K562 (cell line): ENCODE data around the gene GADD45B. TPM values are rescaled to one million over a fixed set of nuclear protein-coding genes. Genes with fewer than 3 reads are reported as not detected.
A peak's percentile ranks its signal among the peaks of the same experiment; 100 is the strongest.

ENCODE experiments used
- CHD1 ChIP-seq: fragments of 200-600 bp; sonication (generic); IDR thresholded peaks from one replicate; pipeline ENCODE4 v1.6.1; 2012; ENCODE audit warnings: mild to moderate bottlenecking, moderate library complexity, low read length, inconsistent platforms
- CHD2 ChIP-seq: IDR thresholded peaks from 2 replicates; pipeline ENCODE4 v1.6.1; 2011; ENCODE audit warnings: low read depth, low read length
- E2F4 ChIP-seq: sonication (generic); formaldehyde crosslinking; IDR thresholded peaks from 2 replicates; pipeline ENCODE4 v1.8.0; 2022; ENCODE audit warnings: mild to moderate bottlenecking, low read depth, missing genetic modification reagents
- GTF2B ChIP-seq: IDR thresholded peaks from 2 replicates; pipeline ENCODE4 v1.6.1; 2011; ENCODE audit not compliant: insufficient read length; ENCODE audit errors: extremely low read depth
- MAFF ChIP-seq: IDR thresholded peaks from 2 replicates; pipeline ENCODE4 v1.6.1; 2012; ENCODE audit warnings: low read length, improper control_type of control experiment
- NFRKB ChIP-seq: fragments of 450-650 bp; IDR thresholded peaks from 2 replicates; pipeline ENCODE4 v1.6.1; 2016; ENCODE audit warnings: low read depth
- NFYB ChIP-seq: IDR thresholded peaks from 2 replicates; pipeline ENCODE4 v1.6.1; 2011; ENCODE audit warnings: mild to moderate bottlenecking, moderate library complexity; ENCODE audit not compliant: insufficient read length; ENCODE audit errors: extremely low read depth
- PHF20 ChIP-seq: fragments of 450-650 bp; IDR thresholded peaks from 2 replicates; pipeline ENCODE4 v1.6.1; 2018; ENCODE audit not compliant: partially characterized antibody
- POLR3A ChIP-seq: IDR thresholded peaks from 2 replicates; pipeline ENCODE4 v1.6.1; 2011; ENCODE audit warnings: borderline replicate concordance, mild to moderate bottlenecking, moderate library complexity; ENCODE audit not compliant: insufficient read length, insufficient read depth; ENCODE audit errors: extremely low read depth
- PRPF4 ChIP-seq: fragments of 200-400 bp; formaldehyde crosslinking; IDR thresholded peaks from one replicate; pipeline ENCODE4 v1.6.1; 2017; ENCODE audit warnings: low read length, low read depth, mild to moderate bottlenecking; ENCODE audit not compliant: insufficient read depth, poor library complexity, severe bottlenecking
- RBM34 ChIP-seq: fragments of 200-400 bp; formaldehyde crosslinking; IDR thresholded peaks from 2 replicates; pipeline ENCODE4 v1.6.1; 2018; ENCODE audit warnings: low read length, borderline replicate concordance; ENCODE audit not compliant: insufficient read depth
- RCOR1 ChIP-seq, 2 experiments: IDR thresholded peaks; 2 replicates each; pipeline ENCODE4 v1.6.1; 2012; ENCODE audit warnings: low read depth in 2 of 2, low read length in 2 of 2, borderline replicate concordance in 1 of 2, improper control_type of control experiment in 1 of 2
- SRSF9 ChIP-seq: fragments of 200-400 bp; formaldehyde crosslinking; IDR thresholded peaks from 2 replicates; pipeline ENCODE4 v1.6.1; 2017; ENCODE audit warnings: low read depth, low read length, borderline replicate concordance
- TAF9B ChIP-seq: fragments of 450-650 bp; IDR thresholded peaks from 2 replicates; pipeline ENCODE4 v1.6.1; 2018; ENCODE audit warnings: mild to moderate bottlenecking; ENCODE audit not compliant: partially characterized antibody
- ZFPM2 ChIP-seq: fragments of 250-450 bp; sonication (Bioruptor Pico); IDR thresholded peaks from 2 replicates; pipeline ENCODE4 v1.5.1; 2022; ENCODE audit warnings: mild to moderate bottlenecking
- ZNF134 ChIP-seq: fragments of 250-450 bp; sonication (Bioruptor Pico); conservative IDR thresholded peaks from 2 replicates; pipeline ENCODE4 v1.4.0; 2020
- ZNF224 ChIP-seq: sonication (generic); formaldehyde crosslinking; IDR thresholded peaks from 2 replicates; pipeline ENCODE4 v1.8.0; 2022; ENCODE audit warnings: mild to moderate bottlenecking, missing genetic modification reagents
- ZNF436 ChIP-seq: fragments of 250-450, 450-650 bp; sonication (Bioruptor Pico); formaldehyde crosslinking; IDR thresholded peaks from 2 replicates; pipeline ENCODE4 v1.7.0; 2020; ENCODE audit warnings: mild to moderate bottlenecking
- ZNF764 ChIP-seq: fragments of 250-450 bp; sonication (Bioruptor Pico); IDR thresholded peaks from 2 replicates; pipeline ENCODE4 v1.4.0; 2020; ENCODE audit warnings: low read depth, mild to moderate bottlenecking, moderate library complexity
- polyA plus RNA-seq, 8 experiments: library from polyadenylated mRNA; depleted of rRNA in 4 of 8; stranded (reverse) in 5 of 8; unstranded in 3 of 8; fragments of >200 nt; fragmentation: Nextera tagmentation in 2 of 8; fragmentation: Illumina TruSeq in 1 of 8; extraction: Ambion mirVana in 2 of 8; extraction: Trizol in 1 of 8; gene quantifications; 2 replicates each; pipeline versions ENCODE4 v1.2.1 to v1.2.3, GENCODE V29; 2011 to 2014; ENCODE audit warnings: inconsistent platforms in 1 of 8, missing spikeins in 1 of 8
- total RNA-seq, 7 experiments: library from RNA; depleted of rRNA in 6 of 7; stranded (reverse); fragments of >200 nt in 6 of 7; fragmentation: Illumina TruSeq in 2 of 7; extraction: Trizol in 2 of 7; gene quantifications; 2 replicates each; pipeline versions ENCODE4 v1.2.1 to v1.2.3, GENCODE V29; 2011 to 2021; ENCODE audit warnings: low replicate concordance in 1 of 7
- TF ChIP-seq, protein P1 (sequence below), 2 experiments: fragments of 450-650 bp; conservative IDR thresholded peaks; 2 replicates each; pipeline ENCODE4 v1.6.1; 2017; ENCODE audit warnings: mild to moderate bottlenecking in 2 of 2, moderate library complexity in 2 of 2
- TF ChIP-seq, protein P2 (sequence below), 2 experiments: fragments of 150-350 bp in 1 of 2; IDR thresholded peaks; 2 replicates each; pipeline ENCODE4 v1.6.1; 2012 to 2016; ENCODE audit warnings: low read depth in 2 of 2, low read length in 2 of 2, mild to moderate bottlenecking in 1 of 2, moderate library complexity in 1 of 2

GADD45B gene
- total and polyA plus RNA-seq, 9 of the 15 experiments (the other 6 are each of a cell fraction or from before 2014, with no cell fraction given) = 0.06 to 4.1 (median 2.1) TPM

GRCh38 chr19:2427429-2428320, 48.3 kb upstream of the GADD45B start, which contains the start of gene TIMM13 (continued):
- TF ChIP-seq GTF2B (no peak), NFYB (no peak), E2F4 (CRISPR knock-in tag) (no peak), CHD1 (no peak), PHF20 (peak; percentile 63), SRSF9 (no peak), POLR3A (no peak), RBM34 (no peak), CHD2 (no peak), ZNF224 (CRISPR knock-in tag) (no peak), ZNF436 (CRISPR knock-in tag) (no peak), RCOR1 (IDR thresholded peaks at IDR 0.05; ENCODE audit: borderline replicate concordance in 1 of 2, low read depth in 2 of 2, low read length in 2 of 2) (peak; percentile 5 to 24; a peak in 1 of 4 replicates), NFRKB (no peak), ZFPM2 (no peak), PRPF4 (no peak), TAF9B (no peak), MAFF (no peak), ZNF764 (no peak), ZNF134 (CRISPR knock-in tag) (no peak)
- TF ChIP-seq, protein P1, sequence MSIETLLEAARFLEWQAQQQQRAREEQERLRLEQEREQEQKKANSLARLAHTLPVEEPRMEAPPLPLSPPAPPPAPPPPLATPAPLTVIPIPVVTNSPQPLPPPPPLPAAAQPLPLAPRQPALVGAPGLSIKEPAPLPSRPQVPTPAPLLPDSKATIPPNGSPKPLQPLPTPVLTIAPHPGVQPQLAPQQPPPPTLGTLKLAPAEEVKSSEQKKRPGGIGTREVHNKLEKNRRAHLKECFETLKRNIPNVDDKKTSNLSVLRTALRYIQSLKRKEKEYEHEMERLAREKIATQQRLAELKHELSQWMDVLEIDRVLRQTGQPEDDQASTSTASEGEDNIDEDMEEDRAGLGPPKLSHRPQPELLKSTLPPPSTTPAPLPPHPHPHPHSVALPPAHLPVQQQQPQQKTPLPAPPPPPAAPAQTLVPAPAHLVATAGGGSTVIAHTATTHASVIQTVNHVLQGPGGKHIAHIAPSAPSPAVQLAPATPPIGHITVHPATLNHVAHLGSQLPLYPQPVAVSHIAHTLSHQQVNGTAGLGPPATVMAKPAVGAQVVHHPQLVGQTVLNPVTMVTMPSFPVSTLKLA (conservative IDR thresholded peaks at IDR 0.05) = peak; percentile 95 to 98
- TF ChIP-seq, protein P2, sequence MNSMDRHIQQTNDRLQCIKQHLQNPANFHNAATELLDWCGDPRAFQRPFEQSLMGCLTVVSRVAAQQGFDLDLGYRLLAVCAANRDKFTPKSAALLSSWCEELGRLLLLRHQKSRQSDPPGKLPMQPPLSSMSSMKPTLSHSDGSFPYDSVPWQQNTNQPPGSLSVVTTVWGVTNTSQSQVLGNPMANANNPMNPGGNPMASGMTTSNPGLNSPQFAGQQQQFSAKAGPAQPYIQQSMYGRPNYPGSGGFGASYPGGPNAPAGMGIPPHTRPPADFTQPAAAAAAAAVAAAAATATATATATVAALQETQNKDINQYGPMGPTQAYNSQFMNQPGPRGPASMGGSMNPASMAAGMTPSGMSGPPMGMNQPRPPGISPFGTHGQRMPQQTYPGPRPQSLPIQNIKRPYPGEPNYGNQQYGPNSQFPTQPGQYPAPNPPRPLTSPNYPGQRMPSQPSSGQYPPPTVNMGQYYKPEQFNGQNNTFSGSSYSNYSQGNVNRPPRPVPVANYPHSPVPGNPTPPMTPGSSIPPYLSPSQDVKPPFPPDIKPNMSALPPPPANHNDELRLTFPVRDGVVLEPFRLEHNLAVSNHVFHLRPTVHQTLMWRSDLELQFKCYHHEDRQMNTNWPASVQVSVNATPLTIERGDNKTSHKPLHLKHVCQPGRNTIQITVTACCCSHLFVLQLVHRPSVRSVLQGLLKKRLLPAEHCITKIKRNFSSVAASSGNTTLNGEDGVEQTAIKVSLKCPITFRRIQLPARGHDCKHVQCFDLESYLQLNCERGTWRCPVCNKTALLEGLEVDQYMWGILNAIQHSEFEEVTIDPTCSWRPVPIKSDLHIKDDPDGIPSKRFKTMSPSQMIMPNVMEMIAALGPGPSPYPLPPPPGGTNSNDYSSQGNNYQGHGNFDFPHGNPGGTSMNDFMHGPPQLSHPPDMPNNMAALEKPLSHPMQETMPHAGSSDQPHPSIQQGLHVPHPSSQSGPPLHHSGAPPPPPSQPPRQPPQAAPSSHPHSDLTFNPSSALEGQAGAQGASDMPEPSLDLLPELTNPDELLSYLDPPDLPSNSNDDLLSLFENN (IDR thresholded peaks at IDR 0.05; ENCODE audit: low read depth in 2 of 2, low read length in 2 of 2) = peak; percentile 11 to 44; a peak in 1 of 4 replicates
